ENCODE measurements around the gene MPC1L.

Gene MPC1L

GRCh38 chrX:40628506-40628905, 5.3 kb downstream of the MPC1L start:
- no peak for DNase-seq (ENCODE audit: low read depth, low spot score)

DNA sequence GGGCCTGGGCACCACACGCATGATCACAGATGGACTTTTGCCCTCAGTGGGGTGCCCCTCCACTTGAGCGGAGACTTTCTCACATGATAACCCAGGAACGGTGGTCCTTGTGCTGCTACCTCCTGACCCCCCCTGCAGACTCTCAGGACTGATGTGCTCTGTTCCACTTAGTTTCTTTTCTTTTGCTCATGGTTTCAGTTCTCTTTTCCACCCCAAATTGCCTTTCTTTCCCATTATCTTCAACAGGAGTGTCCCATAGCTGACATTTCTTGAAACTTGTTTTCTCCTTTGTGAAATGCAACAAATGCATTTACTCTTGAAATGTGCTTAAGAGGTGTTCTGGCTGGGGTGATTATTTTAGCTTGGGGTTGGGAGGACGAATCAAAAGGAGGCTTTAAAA, 9.0 kb downstream of the MPC1L start:
- DNase-seq (ENCODE audit: low read depth, low spot score), result no peak

DNA sequence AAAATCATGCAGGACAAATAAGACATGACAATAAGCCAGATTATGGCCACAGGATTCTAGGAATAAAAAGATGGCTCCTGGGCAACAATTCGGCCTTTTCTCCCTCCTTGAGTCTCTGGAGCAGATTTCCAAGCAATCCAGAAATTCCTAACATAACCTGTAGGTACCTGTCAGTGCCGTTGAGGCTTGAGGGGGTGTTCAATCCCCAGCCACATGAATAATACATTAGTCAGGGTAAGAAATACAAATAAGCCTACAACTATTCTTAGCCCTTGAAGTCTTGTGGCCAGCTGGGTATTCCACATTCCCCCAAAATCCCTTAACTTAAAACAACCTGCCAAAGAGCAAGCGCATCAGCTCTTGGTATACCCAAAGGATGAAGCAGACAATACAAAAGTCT, 14.5 kb downstream of the MPC1L start:
- DNase-seq (ENCODE audit: low read depth, low spot score), result no peak

DNA sequence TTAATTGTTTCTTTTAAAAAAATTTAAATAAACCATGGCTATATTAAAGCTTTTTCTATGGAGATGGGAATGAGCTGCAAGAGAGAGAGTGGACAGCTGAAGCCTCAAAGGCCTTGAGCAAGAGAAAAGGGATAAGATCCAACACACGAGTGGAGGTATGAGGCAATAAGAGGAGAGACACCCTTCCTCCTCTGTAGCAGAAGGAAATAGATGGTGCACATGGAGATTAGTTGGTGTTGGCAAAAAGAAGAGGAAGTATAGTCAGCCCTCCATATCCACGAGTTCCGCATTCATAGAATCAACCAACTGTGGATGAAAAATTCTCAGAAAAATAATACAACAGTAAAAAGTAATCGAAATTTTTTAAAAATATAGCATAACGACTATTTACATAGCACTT, 20.9 kb downstream of the MPC1L start:
- DNase-seq (ENCODE audit: low read depth, low spot score), result no peak

DNA sequence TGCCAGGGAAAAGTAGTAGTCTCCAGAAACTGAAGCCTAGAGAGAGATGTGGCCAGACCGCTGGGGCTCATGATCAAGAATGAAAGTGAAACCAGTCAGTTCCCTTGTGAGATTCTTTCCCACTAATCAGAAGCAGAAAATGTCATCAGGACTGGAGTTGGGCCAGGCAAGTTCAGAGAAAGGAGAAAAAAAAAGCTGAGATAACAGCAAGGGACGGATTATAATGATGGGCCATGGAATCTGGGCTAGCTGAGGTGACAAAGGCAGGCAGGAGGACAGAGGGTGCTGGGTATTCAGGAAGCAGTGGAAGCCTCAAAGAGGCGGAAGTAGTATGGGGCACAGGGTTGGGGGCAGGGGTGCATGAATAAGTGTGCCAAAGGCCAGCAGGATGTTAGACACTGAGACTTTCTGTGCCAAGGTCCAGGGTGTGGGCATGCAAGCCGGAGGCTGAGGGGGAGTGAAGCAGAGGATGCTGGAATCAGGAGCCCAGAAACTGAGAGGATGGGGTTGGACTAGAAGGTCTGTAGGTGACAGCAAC, 21.7 kb downstream of the MPC1L start:
- peak; percentile 33 for DNase-seq (ENCODE audit: low read depth, low spot score)

DNA sequence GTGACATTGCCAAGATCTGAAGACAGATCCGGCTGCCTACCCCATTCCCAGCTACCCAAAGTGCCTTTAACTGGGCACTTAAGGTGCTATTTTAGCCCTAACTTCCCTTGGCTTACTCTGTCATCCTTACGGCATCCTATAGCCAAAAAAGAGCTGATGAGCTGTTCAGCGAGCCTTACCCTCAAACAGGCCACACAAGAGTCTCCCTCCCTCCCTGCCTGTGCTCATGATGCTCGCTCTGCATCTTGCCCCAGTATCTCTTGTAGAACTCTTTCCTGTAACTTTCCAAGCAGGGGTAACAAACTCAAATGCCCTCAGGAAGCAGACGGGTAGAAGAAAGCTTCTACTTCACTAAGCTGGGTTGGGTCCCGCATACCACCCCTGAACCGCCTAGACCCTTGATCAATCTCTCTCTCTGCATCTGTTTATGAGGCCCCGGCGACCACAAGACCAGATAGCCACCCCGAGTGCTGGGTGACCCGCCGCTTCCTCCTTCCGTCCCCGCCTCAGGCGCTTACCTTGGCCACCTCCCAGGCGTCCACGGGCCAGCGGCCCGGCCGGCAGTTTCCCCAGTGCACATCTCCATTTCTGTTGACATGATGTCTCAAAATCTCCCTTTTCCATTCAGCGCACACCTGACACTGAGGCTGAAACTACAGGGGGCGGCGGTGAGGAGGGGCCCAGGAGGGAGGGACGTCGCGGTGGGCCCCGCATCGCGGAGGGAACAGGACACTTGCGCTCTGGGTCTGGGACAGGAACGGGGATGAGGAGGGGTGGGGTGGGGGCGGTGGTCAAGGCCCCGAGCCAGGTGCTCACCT, 23.5 kb downstream of the MPC1L start:
- no peak for DNase-seq (ENCODE audit: low read depth, low spot score)

GRCh38 chrX:40647307-40648197, 24.3 kb downstream of the MPC1L start, which contains the start of gene CXorf38:
Gene CXorf38, minus strand, starts transcription at chrX:40647561. Its CDS starts 41 bp downstream, at chrX:40647520.
- DNase-seq (ENCODE audit: low read depth, low spot score), result peak; percentile 89

GRCh38 chrX:40651620-40652223, 28.5 kb downstream of the MPC1L start:
- DNase-seq (ENCODE audit: low read depth, low spot score), result peak; percentile 53

DNA sequence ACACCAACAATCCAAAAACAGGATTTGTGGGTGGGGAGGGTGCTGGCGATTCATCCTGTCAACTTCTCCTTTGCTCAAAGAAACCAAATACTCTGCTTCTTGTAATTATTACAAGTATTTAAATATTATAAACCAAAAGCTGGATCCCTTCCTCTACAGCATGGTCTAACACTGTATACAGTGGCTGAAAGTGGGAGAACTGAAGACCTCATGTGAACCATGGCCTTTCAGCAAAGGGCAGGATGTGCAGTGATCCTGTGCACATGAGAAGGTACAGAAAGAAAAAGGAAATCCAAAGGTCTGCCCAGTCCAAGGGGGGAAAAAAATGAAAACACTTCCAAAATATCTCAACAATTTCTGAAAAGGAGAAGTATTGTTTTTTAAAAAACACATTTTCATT, 29.4 kb downstream of the MPC1L start:
- DNase-seq (ENCODE audit: low read depth, low spot score), result no peak

DNA sequence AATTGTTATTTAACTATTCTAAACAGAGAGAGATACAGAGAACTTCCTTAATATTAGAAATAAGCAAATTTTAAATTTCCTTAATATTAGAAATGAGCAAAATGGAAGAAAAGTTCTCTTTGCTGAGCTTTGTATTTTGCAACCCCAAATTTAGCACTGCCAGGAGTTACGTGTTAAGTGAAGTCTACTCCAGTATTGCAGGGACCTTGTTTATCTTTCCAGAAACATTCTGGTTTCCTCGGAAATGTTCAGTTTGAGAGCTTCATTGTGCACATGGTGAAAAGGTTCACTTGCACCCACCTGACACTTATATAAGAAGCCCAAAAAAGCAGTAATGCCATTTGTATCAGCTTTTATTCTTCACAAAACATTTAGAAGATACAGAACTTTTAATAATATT, 30.3 kb downstream of the MPC1L start:
- DNase-seq (ENCODE audit: low read depth, low spot score), result no peak

- no peak for DNase-seq (ENCODE audit: low read depth, low spot score)
These were observed 37.2 kb downstream of the MPC1L start for GRCh38 chrX:40660381-40660780.

GRCh38 chrX:40661489-40661888, 38.3 kb downstream of the MPC1L start:
- no peak for DNase-seq (ENCODE audit: low read depth, low spot score)

DNA sequence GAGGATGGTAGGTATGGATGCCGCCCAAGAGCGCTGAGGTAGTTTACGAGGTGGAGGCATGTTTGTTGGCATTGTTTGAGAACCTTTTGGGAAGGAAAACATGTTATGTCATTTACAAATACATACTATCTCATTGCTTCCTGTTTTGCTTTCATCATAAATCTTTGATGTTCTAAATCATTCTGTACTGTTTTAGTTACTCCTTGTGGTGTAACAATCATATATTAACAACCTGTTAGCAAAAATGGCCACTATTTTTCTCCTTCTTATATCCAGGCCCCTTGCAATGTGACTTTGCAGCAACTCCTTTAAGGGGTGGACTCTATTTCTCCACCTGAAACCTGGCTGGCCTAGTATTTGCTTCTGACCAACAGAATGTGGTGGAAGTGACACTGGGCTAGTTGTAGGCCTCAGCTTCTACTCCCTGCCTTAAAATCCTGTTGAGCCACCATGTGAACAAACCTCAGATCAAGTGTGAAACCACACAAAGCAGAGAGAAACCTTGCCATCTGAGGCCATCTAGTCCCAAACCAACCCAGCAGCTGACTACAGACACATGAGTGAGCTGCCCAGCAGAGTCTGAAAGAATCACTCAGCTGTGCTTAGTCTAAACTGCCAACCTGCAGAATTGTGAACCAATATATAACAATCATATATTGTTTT, 40.0 kb downstream of the MPC1L start:
- no peak for DNase-seq (ENCODE audit: low read depth, low spot score)

- no peak for DNase-seq (ENCODE audit: low read depth, low spot score)
These were observed 40.8 kb downstream of the MPC1L start for GRCh38 chrX:40663880-40664630.

- DNase-seq (ENCODE audit: low read depth, low spot score), result no peak
These were observed 47.9 kb downstream of the MPC1L start for GRCh38 chrX:40671126-40671525.

Data from smooth muscle cell of the brain vasculature (primary cell).